Measurements from ENCODE around the gene ABHD2.
"Not testable (repeated sequence)": the region's sequence is repeated elsewhere in the genome, so short reads cannot be mapped to it uniquely, and the experiment has no call there.

ABHD2 gene

GRCh38 chr15:89132611-89133507 lies 44.6 kb downstream of the ABHD2 start:
- CTCF ChIA-PET, result interaction anchor here (0.5 to 9.3 kb wide), 17 partner anchors 9 to 228 kb away, joined by 3 to 87 read pairs (median 5); partner anchors contain the start of gene ABHD2
- Histone ChIP-seq H3K4me1 (ENCODE audit: control insufficient read depth, insufficient read depth, low read length) (no peaks in the 10 kb centered on the region), H3K36me3 (ENCODE audit: control insufficient read depth in 2 of 2, insufficient read depth in 1 of 2, low read length in 2 of 2) (peaks cover 0 to 17% of the 10 kb centered on the region in 2 experiments; a peak in 1 of 3 replicates), H3K27ac (ENCODE audit: extremely low read depth, low read depth, low read length) (no peak overlapping the region), H3K9me3 (ENCODE audit: control insufficient read depth, insufficient read depth, low read depth, low read length) (no peaks in the 10 kb centered on the region), H3K4me3 (ENCODE audit: low read depth, low read length) (no peak overlapping the region)
- TF ChIP-seq GFI1B (tag by site-specific recombination; IDR thresholded peaks at IDR 0.05) (no peak), ZNF830 (tag by site-specific recombination; IDR thresholded peaks at IDR 0.05; ENCODE audit: low read depth) (no peak), ZNF624 (tag by site-specific recombination; IDR thresholded peaks at IDR 0.05) (no peak)
- TF ChIP-seq, protein P1, sequence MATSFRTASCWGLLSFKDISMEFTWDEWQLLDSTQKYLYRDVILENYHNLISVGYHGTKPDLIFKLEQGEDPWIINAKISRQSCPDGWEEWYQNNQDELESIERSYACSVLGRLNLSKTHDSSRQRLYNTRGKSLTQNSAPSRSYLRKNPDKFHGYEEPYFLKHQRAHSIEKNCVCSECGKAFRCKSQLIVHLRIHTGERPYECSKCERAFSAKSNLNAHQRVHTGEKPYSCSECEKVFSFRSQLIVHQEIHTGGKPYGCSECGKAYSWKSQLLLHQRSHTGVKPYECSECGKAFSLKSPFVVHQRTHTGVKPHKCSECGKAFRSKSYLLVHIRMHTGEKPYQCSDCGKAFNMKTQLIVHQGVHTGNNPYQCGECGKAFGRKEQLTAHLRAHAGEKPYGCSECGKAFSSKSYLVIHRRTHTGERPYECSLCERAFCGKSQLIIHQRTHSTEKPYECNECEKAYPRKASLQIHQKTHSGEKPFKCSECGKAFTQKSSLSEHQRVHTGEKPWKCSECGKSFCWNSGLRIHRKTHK (tag by site-specific recombination; IDR thresholded peaks at IDR 0.05), result no peak
- TF ChIP-seq, protein P2, sequence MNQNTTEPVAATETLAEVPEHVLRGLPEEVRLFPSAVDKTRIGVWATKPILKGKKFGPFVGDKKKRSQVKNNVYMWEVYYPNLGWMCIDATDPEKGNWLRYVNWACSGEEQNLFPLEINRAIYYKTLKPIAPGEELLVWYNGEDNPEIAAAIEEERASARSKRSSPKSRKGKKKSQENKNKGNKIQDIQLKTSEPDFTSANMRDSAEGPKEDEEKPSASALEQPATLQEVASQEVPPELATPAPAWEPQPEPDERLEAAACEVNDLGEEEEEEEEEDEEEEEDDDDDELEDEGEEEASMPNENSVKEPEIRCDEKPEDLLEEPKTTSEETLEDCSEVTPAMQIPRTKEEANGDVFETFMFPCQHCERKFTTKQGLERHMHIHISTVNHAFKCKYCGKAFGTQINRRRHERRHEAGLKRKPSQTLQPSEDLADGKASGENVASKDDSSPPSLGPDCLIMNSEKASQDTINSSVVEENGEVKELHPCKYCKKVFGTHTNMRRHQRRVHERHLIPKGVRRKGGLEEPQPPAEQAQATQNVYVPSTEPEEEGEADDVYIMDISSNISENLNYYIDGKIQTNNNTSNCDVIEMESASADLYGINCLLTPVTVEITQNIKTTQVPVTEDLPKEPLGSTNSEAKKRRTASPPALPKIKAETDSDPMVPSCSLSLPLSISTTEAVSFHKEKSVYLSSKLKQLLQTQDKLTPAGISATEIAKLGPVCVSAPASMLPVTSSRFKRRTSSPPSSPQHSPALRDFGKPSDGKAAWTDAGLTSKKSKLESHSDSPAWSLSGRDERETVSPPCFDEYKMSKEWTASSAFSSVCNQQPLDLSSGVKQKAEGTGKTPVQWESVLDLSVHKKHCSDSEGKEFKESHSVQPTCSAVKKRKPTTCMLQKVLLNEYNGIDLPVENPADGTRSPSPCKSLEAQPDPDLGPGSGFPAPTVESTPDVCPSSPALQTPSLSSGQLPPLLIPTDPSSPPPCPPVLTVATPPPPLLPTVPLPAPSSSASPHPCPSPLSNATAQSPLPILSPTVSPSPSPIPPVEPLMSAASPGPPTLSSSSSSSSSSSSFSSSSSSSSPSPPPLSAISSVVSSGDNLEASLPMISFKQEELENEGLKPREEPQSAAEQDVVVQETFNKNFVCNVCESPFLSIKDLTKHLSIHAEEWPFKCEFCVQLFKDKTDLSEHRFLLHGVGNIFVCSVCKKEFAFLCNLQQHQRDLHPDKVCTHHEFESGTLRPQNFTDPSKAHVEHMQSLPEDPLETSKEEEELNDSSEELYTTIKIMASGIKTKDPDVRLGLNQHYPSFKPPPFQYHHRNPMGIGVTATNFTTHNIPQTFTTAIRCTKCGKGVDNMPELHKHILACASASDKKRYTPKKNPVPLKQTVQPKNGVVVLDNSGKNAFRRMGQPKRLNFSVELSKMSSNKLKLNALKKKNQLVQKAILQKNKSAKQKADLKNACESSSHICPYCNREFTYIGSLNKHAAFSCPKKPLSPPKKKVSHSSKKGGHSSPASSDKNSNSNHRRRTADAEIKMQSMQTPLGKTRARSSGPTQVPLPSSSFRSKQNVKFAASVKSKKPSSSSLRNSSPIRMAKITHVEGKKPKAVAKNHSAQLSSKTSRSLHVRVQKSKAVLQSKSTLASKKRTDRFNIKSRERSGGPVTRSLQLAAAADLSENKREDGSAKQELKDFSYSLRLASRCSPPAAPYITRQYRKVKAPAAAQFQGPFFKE (tag by site-specific recombination; IDR thresholded peaks at IDR 0.05; ENCODE audit: borderline replicate concordance), result no peak
- POLR2A ChIA-PET, result interaction anchor here (0.6 kb wide), 1 partner anchor 472 kb away, joined by 3 read pairs; no protein-coding TSS in a partner anchor

DNA sequence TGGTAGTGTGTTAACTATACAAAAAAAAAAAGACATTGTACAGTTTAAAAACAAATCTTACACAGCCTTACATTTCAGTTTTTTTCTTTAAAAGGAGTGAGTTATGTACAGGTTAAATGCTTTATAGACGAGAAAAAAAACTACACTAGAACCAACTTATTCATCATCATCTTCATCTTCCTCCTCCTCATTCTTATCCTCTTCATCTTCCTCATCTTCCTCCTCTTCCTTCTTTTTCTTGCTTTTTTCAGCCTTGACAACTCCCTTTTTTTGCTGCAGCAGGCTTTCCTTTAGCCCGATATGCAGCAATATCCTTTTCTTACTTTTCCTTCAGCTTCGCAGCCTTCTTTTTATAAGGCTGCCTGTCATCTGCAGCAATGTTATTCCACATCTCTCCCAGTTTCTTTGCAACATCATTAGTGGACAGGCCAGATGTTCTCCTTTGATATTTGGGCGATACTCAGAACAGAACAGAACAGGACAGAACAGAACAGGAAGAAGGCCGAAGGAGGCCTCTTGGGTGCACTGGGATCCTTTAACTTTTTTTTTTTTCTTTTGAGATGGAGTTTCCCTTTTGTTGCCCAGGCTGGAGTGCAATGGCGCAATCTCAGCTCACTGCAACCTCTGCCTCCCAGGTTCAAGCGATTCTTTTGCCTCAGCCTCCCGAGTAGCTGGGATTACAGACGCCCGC lies 47.3 kb downstream of the ABHD2 start:
- H3K36me3 ChIP-seq (ENCODE audit: control insufficient read depth in 2 of 2, insufficient read depth in 1 of 2, low read length in 2 of 2); H3K9me3 ChIP-seq (ENCODE audit: control insufficient read depth, insufficient read depth, low read depth, low read length); H3K27ac ChIP-seq (ENCODE audit: extremely low read depth, low read depth, low read length); CTCF ChIA-PET; H3K4me3 ChIP-seq (ENCODE audit: low read depth, low read length): not testable (repeated sequence)
- POLR2A ChIA-PET, result interaction anchor here (0.6 kb wide), 1 partner anchor 9 kb away, joined by 4 read pairs; no protein-coding TSS in a partner anchor
- peaks cover 14% of the 10 kb centered on the region for H3K4me1 ChIP-seq (ENCODE audit: control insufficient read depth, insufficient read depth, low read length)
- TF ChIP-seq, protein P3, sequence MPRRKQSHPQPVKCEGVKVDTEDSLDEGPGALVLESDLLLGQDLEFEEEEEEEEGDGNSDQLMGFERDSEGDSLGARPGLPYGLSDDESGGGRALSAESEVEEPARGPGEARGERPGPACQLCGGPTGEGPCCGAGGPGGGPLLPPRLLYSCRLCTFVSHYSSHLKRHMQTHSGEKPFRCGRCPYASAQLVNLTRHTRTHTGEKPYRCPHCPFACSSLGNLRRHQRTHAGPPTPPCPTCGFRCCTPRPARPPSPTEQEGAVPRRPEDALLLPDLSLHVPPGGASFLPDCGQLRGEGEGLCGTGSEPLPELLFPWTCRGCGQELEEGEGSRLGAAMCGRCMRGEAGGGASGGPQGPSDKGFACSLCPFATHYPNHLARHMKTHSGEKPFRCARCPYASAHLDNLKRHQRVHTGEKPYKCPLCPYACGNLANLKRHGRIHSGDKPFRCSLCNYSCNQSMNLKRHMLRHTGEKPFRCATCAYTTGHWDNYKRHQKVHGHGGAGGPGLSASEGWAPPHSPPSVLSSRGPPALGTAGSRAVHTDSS (tag by site-specific recombination; IDR thresholded peaks at IDR 0.05), result peak; percentile 98

DNA sequence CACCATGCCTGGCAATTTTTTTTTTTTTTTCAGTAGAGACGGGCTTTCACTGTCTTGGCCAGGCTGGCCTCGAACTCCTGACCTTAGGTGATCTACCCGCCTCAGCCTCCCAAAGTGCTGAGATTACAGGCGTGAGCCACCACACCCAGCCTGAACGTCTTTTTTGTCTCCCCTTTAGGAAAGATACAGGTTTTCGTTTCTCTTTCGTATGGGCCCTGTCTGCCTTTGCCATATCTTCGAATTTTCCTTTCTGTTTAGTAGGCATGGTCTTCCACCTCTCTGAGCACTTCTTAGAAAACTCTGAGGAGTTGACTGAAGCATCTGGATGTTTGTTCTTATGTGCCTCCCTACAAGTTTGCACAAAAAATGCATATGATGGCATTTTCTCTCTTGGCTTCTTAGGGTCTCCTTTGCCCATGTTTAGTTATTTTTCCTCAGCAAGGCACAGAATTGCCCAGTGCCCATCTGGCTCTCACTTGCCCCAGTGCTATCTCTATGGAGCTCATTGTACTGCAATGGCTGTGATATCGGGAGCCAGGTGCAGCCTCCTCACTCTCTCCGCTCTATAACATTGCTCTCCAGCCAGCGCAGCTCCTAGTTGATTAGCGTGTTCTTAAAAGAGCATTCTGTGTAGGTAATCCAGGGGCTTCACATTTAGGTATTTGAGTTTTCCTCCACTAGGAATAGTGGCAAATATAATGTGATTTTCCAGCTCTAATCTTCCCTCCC lies 48.0 kb downstream of the ABHD2 start:
- ChIA-PET CTCF (interaction anchor here (0.8 to 3.3 kb wide), 3 partner anchors 31 to 79 kb away, joined by 3 to 33 read pairs (median 4); no protein-coding TSS in a partner anchor), POLR2A (no interaction called here)
- Histone ChIP-seq H3K9me3 (ENCODE audit: control insufficient read depth, insufficient read depth, low read depth, low read length) (no peaks in the 10 kb centered on the region), H3K4me1 (ENCODE audit: control insufficient read depth, insufficient read depth, low read length) (peaks cover 14% of the 10 kb centered on the region), H3K4me3 (ENCODE audit: low read depth, low read length) (no peak overlapping the region), H3K36me3 (ENCODE audit: control insufficient read depth in 2 of 2, insufficient read depth in 1 of 2, low read length in 2 of 2) (no peaks in the 10 kb centered on the region), H3K27ac (ENCODE audit: extremely low read depth, low read depth, low read length) (no peak overlapping the region)
- TF ChIP-seq YY2 (tag by site-specific recombination; IDR thresholded peaks at IDR 0.05) (no peak), ZSCAN16 (tag by site-specific recombination; IDR thresholded peaks at IDR 0.05) (no peak), ZNF518A (tag by site-specific recombination; conservative IDR thresholded peaks at IDR 0.05; ENCODE audit: low read depth) (no peak)
- TF ChIP-seq, protein P4, sequence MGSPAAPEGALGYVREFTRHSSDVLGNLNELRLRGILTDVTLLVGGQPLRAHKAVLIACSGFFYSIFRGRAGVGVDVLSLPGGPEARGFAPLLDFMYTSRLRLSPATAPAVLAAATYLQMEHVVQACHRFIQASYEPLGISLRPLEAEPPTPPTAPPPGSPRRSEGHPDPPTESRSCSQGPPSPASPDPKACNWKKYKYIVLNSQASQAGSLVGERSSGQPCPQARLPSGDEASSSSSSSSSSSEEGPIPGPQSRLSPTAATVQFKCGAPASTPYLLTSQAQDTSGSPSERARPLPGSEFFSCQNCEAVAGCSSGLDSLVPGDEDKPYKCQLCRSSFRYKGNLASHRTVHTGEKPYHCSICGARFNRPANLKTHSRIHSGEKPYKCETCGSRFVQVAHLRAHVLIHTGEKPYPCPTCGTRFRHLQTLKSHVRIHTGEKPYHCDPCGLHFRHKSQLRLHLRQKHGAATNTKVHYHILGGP (tag by site-specific recombination; IDR thresholded peaks at IDR 0.05), result no peak

All from HEK293 (cell line).